A549 (cell line): Measurements from ENCODE around the gene DHRS7B. TPM values are rescaled to one million over a fixed set of nuclear protein-coding genes. Genes with fewer than 3 reads are reported as not detected.

Source experiments
- ATAC-seq, 2 experiments: fragments of 200-7000 bp in 1 of 2; fragments of >200 bp in 1 of 2; cut with Nextera tagmentation in 1 of 2; cut with Tn5 transposase in 1 of 2; 3 replicates each; pipeline versions ENCODE4 v1.8.0 to v1.9.1; 2018 to 2020; ENCODE audit warnings: mild to moderate bottlenecking in 1 of 2, moderate library complexity in 1 of 2
- CTCF ChIA-PET: fragments of 300-600 bp; sonication (Branson Sonifier 250); formaldehyde crosslinking; extraction: SDS; loops from one replicate; lab custom pipeline; 2021; ENCODE audit warnings: antibody characterized with exemption, inconsistent platforms; lab: Yijun Ruan, JAX
- POLR2A ChIA-PET: fragments of 350-600 bp; formaldehyde crosslinking; extraction: SDS; loops from one replicate; lab custom pipeline; 2021; ENCODE audit warnings: antibody characterized with exemption, inconsistent platforms; lab: Yijun Ruan, JAX
- DNase-seq, 2 experiments: peaks; one replicate each; pipeline versions ENCODE4 v3.0.0 to v3.0.0-alpha.2; 2011 to 2016; ENCODE audit warnings: low read depth in 1 of 2, low spot score in 1 of 2
- FAIRE-seq: peaks from 2 replicates; lab custom pipeline; 2011; peaks lifted over from hg19 to GRCh38; lab: Jason Lieb, UNC
- H3K27ac ChIP-seq, 2 experiments: fragments of >200 bp; sonication (Bioruptor Twin); formaldehyde crosslinking; 3 replicates each; pipeline ENCODE4 v1.5.1; 2016 to 2017
- H3K4me1 ChIP-seq: fragments of >200 bp; sonication (Bioruptor Twin); formaldehyde crosslinking; 3 replicates; pipeline ENCODE4 v1.6.1; 2016
- H3K4me2 ChIP-seq: fragments of >200 bp; sonication (Bioruptor Twin); formaldehyde crosslinking; 3 replicates; pipeline ENCODE4 v1.6.1; 2016
- H3K4me3 ChIP-seq: fragments of >200 bp; sonication (Bioruptor Twin); formaldehyde crosslinking; 3 replicates; pipeline ENCODE4 v1.5.1; 2016
- H3K9me3 ChIP-seq: fragments of >200 bp; sonication (Bioruptor Twin); formaldehyde crosslinking; 3 replicates; pipeline ENCODE4 v1.6.1; 2016
- CBX2 ChIP-seq: fragments of 200-600 bp; sonication (generic); IDR thresholded peaks from 2 replicates; pipeline ENCODE4 v1.6.1; 2016; ENCODE audit warnings: low read depth, mild to moderate bottlenecking, borderline replicate concordance
- CBX8 ChIP-seq: fragments of 200-600 bp; sonication (generic); IDR thresholded peaks from 2 replicates; pipeline ENCODE4 v1.6.1; 2016
- CEBPB ChIP-seq, 2 experiments: fragments of >200 bp in 1 of 2; sonication (Bioruptor Twin) in 1 of 2; formaldehyde crosslinking in 1 of 2; IDR thresholded peaks; 2 replicates each; pipeline ENCODE4 v1.6.1; 2012 to 2016
- FOXS1 ChIP-seq: fragments of 250-450 bp; sonication (Bioruptor Pico); IDR thresholded peaks from 2 replicates; pipeline ENCODE4 v1.5.0; 2020; ENCODE audit warnings: mild to moderate bottlenecking, moderate library complexity
- GATA3 ChIP-seq: IDR thresholded peaks from 2 replicates; pipeline ENCODE4 v1.6.1; 2012; ENCODE audit warnings: borderline replicate concordance
- HDAC2 ChIP-seq: fragments of 200-600 bp; sonication (generic); IDR thresholded peaks from 2 replicates; pipeline ENCODE4 v1.6.1; 2016
- JUN ChIP-seq, 2 experiments: fragments of >200 bp; sonication (Bioruptor Twin); formaldehyde crosslinking; IDR thresholded peaks; 2 replicates in 1 of 2; 3 replicates in 1 of 2; pipeline ENCODE4 v1.6.1; 2016 to 2017
- KDM1A ChIP-seq: fragments of 200-600 bp; sonication (generic); IDR thresholded peaks from 2 replicates; pipeline ENCODE4 v1.6.1; 2016; ENCODE audit warnings: low read depth, mild to moderate bottlenecking
- MYC ChIP-seq: IDR thresholded peaks from 2 replicates; pipeline ENCODE4 v1.6.1; 2012; ENCODE audit warnings: mild to moderate bottlenecking, inconsistent platforms, low read length, improper control_type of control experiment, borderline replicate concordance
- NPAS2 ChIP-seq: fragments of 250-450 bp; sonication (Bioruptor Pico); IDR thresholded peaks from 2 replicates; pipeline ENCODE4 v1.8.0; 2022; ENCODE audit warnings: mild to moderate bottlenecking, moderate library complexity, borderline replicate concordance
- POLR2AphosphoS2 ChIP-seq: conservative IDR thresholded peaks from 2 replicates; pipeline ENCODE4 v1.6.1; 2012; ENCODE audit warnings: low read length, improper control_type of control experiment, inconsistent platforms
- RAD21 ChIP-seq, 2 experiments: fragments of >200 bp in 1 of 2; sonication (Bioruptor Twin) in 1 of 2; formaldehyde crosslinking in 1 of 2; IDR thresholded peaks in 1 of 2; conservative IDR thresholded peaks in 1 of 2; 2 replicates in 1 of 2; 3 replicates in 1 of 2; pipeline ENCODE4 v1.6.1; 2012 to 2018; ENCODE audit warnings: inconsistent platforms in 1 of 2
- RARB ChIP-seq: fragments of 250-450 bp; sonication (Bioruptor Pico); IDR thresholded peaks from 2 replicates; pipeline ENCODE4 v1.8.0; 2021; ENCODE audit warnings: mild to moderate bottlenecking, moderate library complexity
- RFX5 ChIP-seq: fragments of 450-650 bp; IDR thresholded peaks from 2 replicates; pipeline ENCODE4 v1.7.1; 2014; ENCODE audit warnings: antibody characterized with exemption, mild to moderate bottlenecking, moderate library complexity
- SREBF2 ChIP-seq: fragments of 450-650 bp; IDR thresholded peaks from 2 replicates; pipeline ENCODE4 v1.6.1; 2014; ENCODE audit warnings: mild to moderate bottlenecking, moderate library complexity
- TFCP2L1 ChIP-seq: fragments of 250-450 bp; sonication (Bioruptor Pico); IDR thresholded peaks from 2 replicates; pipeline ENCODE4 v1.5.0; 2021; ENCODE audit warnings: mild to moderate bottlenecking
- WGBS: methylation state at CpG from one replicate; pipeline ENCODE4 v1.1.6; 2017; ENCODE audit errors: missing lambda C conversion rate; 5-methylcytosine and 5-hydroxymethylcytosine counted together
- polyA plus RNA-seq, 4 experiments: library from polyadenylated mRNA; depleted of rRNA in 3 of 4; stranded (reverse); fragments of >200 nt; fragmentation: RNase III in 1 of 4; extraction: RNeasy Plus Mini Kit Qiagen cat#74134 plus additional on column Dnase treatment in 1 of 4; gene quantifications; 2 replicates in 3 of 4; 3 replicates in 1 of 4; pipeline ENCODE4 v1.2.3, GENCODE V29; 2011 to 2017
- TF ChIP-seq, protein P1 (sequence below): fragments of 200-600 bp; sonication (generic); IDR thresholded peaks from 2 replicates; pipeline ENCODE4 v1.6.1; 2016; ENCODE audit warnings: antibody characterized with exemption, mild to moderate bottlenecking, moderate library complexity
- TF ChIP-seq, protein P2 (sequence below): fragments of >200 bp; sonication (Bioruptor Twin); formaldehyde crosslinking; IDR thresholded peaks from 3 replicates; pipeline ENCODE4 v1.6.1; 2016
- TF ChIP-seq, protein P3 (sequence below): fragments of >200 bp; sonication (Bioruptor Twin); formaldehyde crosslinking; IDR thresholded peaks from 3 replicates; pipeline ENCODE4 v1.5.1; 2016
- TF ChIP-seq, protein P4 (sequence below): IDR thresholded peaks from 2 replicates; pipeline ENCODE4 v1.6.1; 2012
- TF ChIP-seq, protein P5 (sequence below): fragments of 250-450 bp; sonication (Bioruptor Pico); IDR thresholded peaks from 2 replicates; pipeline ENCODE4 v1.5.0; 2020; ENCODE audit warnings: low read depth, mild to moderate bottlenecking, moderate library complexity

The DHRS7B gene
- polyA plus RNA-seq, 2 of the 4 experiments (the other 2 are of a cell fraction) = 23.6 to 25.4 TPM

DNA sequence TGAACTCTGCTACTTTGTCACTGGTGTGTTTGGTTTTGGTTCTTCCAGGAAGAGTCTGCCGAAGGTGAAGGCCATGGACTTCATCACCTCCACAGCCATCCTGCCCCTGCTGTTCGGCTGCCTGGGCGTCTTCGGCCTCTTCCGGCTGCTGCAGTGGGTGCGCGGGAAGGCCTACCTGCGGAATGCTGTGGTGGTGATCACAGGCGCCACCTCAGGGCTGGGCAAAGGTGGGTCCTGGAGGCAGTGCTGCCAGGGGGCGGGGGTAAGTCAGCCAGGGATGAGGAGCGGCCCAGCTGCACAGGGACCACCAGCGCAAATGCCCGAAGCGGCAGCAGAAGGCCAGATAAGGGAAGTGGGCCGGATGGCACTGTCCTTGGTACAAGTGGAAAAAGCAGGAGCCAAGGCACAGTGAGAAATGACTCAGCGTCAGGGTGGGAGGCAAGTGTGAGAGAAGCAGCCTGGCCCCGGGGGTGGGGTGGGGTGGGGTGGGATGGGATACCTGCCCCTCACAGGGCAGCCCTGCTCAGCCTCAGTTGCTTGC lies 45.3 kb downstream of the DHRS7B start:
- Histone ChIP-seq H3K27ac (no peak overlapping the region), H3K4me2 (no peak overlapping the region), H3K4me3 (no peak overlapping the region), H3K9me3 (no peaks in the 10 kb centered on the region), H3K4me1 (no peaks in the 10 kb centered on the region)
- ChIA-PET POLR2A (no interaction called here), CTCF (interaction anchor here (1.5 kb wide), 1 partner anchor 43 kb away, joined by 4 read pairs; no protein-coding TSS in a partner anchor)
- TF ChIP-seq GATA3 (no peak), CBX8 (no peak), NPAS2 (CRISPR knock-in tag) (no peak), TFCP2L1 (CRISPR knock-in tag) (no peak), HDAC2 (no peak), CBX2 (no peak), FOXS1 (CRISPR knock-in tag) (no peak), CEBPB (IDR thresholded peaks at IDR 0.05) (no peak), SREBF2 (no peak), JUN (IDR thresholded peaks at IDR 0.05) (no peak)
- TF ChIP-seq, protein P1, sequence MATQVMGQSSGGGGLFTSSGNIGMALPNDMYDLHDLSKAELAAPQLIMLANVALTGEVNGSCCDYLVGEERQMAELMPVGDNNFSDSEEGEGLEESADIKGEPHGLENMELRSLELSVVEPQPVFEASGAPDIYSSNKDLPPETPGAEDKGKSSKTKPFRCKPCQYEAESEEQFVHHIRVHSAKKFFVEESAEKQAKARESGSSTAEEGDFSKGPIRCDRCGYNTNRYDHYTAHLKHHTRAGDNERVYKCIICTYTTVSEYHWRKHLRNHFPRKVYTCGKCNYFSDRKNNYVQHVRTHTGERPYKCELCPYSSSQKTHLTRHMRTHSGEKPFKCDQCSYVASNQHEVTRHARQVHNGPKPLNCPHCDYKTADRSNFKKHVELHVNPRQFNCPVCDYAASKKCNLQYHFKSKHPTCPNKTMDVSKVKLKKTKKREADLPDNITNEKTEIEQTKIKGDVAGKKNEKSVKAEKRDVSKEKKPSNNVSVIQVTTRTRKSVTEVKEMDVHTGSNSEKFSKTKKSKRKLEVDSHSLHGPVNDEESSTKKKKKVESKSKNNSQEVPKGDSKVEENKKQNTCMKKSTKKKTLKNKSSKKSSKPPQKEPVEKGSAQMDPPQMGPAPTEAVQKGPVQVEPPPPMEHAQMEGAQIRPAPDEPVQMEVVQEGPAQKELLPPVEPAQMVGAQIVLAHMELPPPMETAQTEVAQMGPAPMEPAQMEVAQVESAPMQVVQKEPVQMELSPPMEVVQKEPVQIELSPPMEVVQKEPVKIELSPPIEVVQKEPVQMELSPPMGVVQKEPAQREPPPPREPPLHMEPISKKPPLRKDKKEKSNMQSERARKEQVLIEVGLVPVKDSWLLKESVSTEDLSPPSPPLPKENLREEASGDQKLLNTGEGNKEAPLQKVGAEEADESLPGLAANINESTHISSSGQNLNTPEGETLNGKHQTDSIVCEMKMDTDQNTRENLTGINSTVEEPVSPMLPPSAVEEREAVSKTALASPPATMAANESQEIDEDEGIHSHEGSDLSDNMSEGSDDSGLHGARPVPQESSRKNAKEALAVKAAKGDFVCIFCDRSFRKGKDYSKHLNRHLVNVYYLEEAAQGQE = no peak
- TF ChIP-seq, protein P2, sequence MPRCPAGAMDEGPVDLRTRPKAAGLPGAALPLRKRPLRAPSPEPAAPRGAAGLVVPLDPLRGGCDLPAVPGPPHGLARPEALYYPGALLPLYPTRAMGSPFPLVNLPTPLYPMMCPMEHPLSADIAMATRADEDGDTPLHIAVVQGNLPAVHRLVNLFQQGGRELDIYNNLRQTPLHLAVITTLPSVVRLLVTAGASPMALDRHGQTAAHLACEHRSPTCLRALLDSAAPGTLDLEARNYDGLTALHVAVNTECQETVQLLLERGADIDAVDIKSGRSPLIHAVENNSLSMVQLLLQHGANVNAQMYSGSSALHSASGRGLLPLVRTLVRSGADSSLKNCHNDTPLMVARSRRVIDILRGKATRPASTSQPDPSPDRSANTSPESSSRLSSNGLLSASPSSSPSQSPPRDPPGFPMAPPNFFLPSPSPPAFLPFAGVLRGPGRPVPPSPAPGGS = no peak
- TF ChIP-seq, protein P3, sequence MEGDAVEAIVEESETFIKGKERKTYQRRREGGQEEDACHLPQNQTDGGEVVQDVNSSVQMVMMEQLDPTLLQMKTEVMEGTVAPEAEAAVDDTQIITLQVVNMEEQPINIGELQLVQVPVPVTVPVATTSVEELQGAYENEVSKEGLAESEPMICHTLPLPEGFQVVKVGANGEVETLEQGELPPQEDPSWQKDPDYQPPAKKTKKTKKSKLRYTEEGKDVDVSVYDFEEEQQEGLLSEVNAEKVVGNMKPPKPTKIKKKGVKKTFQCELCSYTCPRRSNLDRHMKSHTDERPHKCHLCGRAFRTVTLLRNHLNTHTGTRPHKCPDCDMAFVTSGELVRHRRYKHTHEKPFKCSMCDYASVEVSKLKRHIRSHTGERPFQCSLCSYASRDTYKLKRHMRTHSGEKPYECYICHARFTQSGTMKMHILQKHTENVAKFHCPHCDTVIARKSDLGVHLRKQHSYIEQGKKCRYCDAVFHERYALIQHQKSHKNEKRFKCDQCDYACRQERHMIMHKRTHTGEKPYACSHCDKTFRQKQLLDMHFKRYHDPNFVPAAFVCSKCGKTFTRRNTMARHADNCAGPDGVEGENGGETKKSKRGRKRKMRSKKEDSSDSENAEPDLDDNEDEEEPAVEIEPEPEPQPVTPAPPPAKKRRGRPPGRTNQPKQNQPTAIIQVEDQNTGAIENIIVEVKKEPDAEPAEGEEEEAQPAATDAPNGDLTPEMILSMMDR = no peak
- DNase-seq (no peak), ATAC-seq (no peak), FAIRE-seq (no peak)
- 93% methylated on average over 17 of the region's 17 CpGs for WGBS

DNA sequence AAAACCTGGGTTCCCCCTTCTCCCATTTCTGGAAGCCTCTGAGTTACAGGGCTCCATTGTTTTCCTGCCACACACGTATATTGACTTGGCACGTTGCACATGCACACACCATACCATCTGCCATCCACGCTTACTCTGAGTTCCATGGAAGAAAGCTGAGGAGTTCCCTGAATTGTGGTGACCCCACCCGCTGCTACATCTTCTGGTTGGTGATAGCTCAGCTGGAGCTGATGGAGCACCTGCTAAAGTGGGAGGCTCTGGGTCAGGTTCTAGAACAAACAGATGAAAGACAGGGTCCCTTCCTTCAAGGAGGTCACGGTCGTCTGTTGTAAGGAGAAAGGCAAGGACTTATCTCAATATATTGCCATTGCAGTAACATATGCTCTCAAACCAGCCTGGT lies 46.1 kb downstream of the DHRS7B start:
- DNase-seq (no peak), FAIRE-seq (no peak), ATAC-seq (no peak)
- Histone ChIP-seq H3K4me2 (no peak overlapping the region), H3K9me3 (no peaks in the 10 kb centered on the region), H3K4me1 (no peaks in the 10 kb centered on the region), H3K27ac (no peak overlapping the region), H3K4me3 (no peak overlapping the region)
- CTCF ChIA-PET = interaction anchor here (1.5 to 1.7 kb wide), 2 partner anchors 8 to 44 kb away, joined by 4 read pairs; no protein-coding TSS in a partner anchor
- POLR2A ChIA-PET = no interaction called here
- no peak for TF ChIP-seq CBX8
- TF ChIP-seq MYC = no peak
- no peak for TF ChIP-seq GATA3
- TF ChIP-seq SREBF2 = no peak
- TF ChIP-seq KDM1A = no peak
- TF ChIP-seq RAD21 (conservative IDR thresholded peaks at IDR 0.05 in 1 of 2, IDR thresholded peaks at IDR 0.05 in 1 of 2) = no peak
- TF ChIP-seq, protein P4, sequence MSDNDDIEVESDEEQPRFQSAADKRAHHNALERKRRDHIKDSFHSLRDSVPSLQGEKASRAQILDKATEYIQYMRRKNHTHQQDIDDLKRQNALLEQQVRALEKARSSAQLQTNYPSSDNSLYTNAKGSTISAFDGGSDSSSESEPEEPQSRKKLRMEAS = no peak
- no peak for TF ChIP-seq RARB
- no peak for TF ChIP-seq RFX5
- TF ChIP-seq, protein P5, sequence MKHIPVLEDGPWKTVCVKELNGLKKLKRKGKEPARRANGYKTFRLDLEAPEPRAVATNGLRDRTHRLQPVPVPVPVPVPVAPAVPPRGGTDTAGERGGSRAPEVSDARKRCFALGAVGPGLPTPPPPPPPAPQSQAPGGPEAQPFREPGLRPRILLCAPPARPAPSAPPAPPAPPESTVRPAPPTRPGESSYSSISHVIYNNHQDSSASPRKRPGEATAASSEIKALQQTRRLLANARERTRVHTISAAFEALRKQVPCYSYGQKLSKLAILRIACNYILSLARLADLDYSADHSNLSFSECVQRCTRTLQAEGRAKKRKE = no peak
- TF ChIP-seq POLR2AphosphoS2 = no peak
- WGBS = 93% methylated on average over 6 of the region's 6 CpGs
